BLaER1 (cell line): ENCODE data around the gene HOXA3.

Source experiments
- H3K27ac ChIP-seq: shearing (Covaris generic); formaldehyde crosslinking; 2 replicates; pipeline ENCODE4 v1.8.1; 2022
- H3K27me3 ChIP-seq: shearing (Covaris generic); formaldehyde crosslinking; 2 replicates; pipeline ENCODE4 v1.8.1; 2022
- H3K36me3 ChIP-seq: shearing (Covaris generic); formaldehyde crosslinking; 2 replicates; pipeline ENCODE4 v1.8.1; 2022
- H3K4me1 ChIP-seq: shearing (Covaris generic); formaldehyde crosslinking; 2 replicates; pipeline ENCODE4 v1.8.1; 2022
- H3K4me2 ChIP-seq: shearing (Covaris generic); formaldehyde crosslinking; 2 replicates; pipeline ENCODE4 v1.8.1; 2022
- H3K4me3 ChIP-seq: shearing (Covaris generic); formaldehyde crosslinking; 2 replicates; pipeline ENCODE4 v1.8.1; 2022
- H3K9ac ChIP-seq: shearing (Covaris generic); formaldehyde crosslinking; 2 replicates; pipeline ENCODE4 v1.8.1; 2022
- H3K9me3 ChIP-seq: shearing (Covaris generic); formaldehyde crosslinking; 2 replicates; pipeline ENCODE4 v1.8.1; 2022
- H4K20me1 ChIP-seq: shearing (Covaris generic); formaldehyde crosslinking; 2 replicates; pipeline ENCODE4 v1.8.1; 2022
- Cebpa-rat ChIP-seq: shearing (Covaris generic); IDR thresholded peaks from 2 replicates; pipeline ENCODE4 v1.8.1; 2022

The HOXA3 gene

GRCh38 chr7:27151931-27152815 is at the start of gene HOXA3:
TSS of gene HOXA3 (minus strand) at chr7:27152583. CDS start at chr7:27110640, 41,943 bp downstream.
- Histone ChIP-seq H3K9me3 (peaks cover 44% of the 10 kb centered on the region), H3K27ac (no peak within 1 kb of the TSS), H3K27me3 (peaks cover 100% of the 10 kb centered on the region), H3K4me3 (peak within 1 kb of the TSS; percentile 57), H3K36me3 (no peaks in the 10 kb centered on the region), H3K4me1 (peaks cover 22% of the 10 kb centered on the region), H3K4me2 (peak within 1 kb of the TSS; percentile 77), H4K20me1 (peaks cover 62% of the 10 kb centered on the region), H3K9ac (no peak within 1 kb of the TSS)
- no peak for TF ChIP-seq Cebpa-rat

GRCh38 chr7:27201580-27202017 is 49.2 kb upstream of the HOXA3 start:
- Histone ChIP-seq H3K9me3 (peaks cover 6% of the 10 kb centered on the region; the same call in 1 of the 2 replicates), H3K4me3 (no peak overlapping the region), H4K20me1 (peaks cover 97% of the 10 kb centered on the region), H3K27me3 (peaks cover 100% of the 10 kb centered on the region), H3K4me2 (peak overlapping the region; percentile 93; the same call in 1 of the 2 replicates), H3K36me3 (no peaks in the 10 kb centered on the region), H3K27ac (no peak overlapping the region), H3K9ac (no peak overlapping the region), H3K4me1 (peaks cover 28% of the 10 kb centered on the region)
- no peak for TF ChIP-seq Cebpa-rat

- no peak overlapping the region for H3K27ac ChIP-seq
- H3K9ac ChIP-seq: no peak overlapping the region
- peak overlapping the region; percentile 93 for H3K4me2 ChIP-seq
- no peaks in the 10 kb centered on the region for H3K36me3 ChIP-seq
- H3K27me3 ChIP-seq: peaks cover 100% of the 10 kb centered on the region
- peaks cover 28% of the 10 kb centered on the region for H3K4me1 ChIP-seq
- peak overlapping the region; percentile 67; the same call in 1 of the 2 replicates for H3K4me3 ChIP-seq
- TF ChIP-seq Cebpa-rat: no peak
- H3K9me3 ChIP-seq: peaks cover 6% of the 10 kb centered on the region; the same call in 1 of the 2 replicates
- peaks cover 97% of the 10 kb centered on the region for H4K20me1 ChIP-seq
Measured at GRCh38 chr7:27200761-27201579, 48.6 kb upstream of the HOXA3 start.

GRCh38 chr7:27199849-27200760 is 47.7 kb upstream of the HOXA3 start, which contains the start of gene HOXA13:
TSS of gene HOXA13 (minus strand) at chr7:27200091. CDS start at chr7:27200077, 14 bp downstream.
- H3K27me3 ChIP-seq: peaks cover 100% of the 10 kb centered on the region
- H3K36me3 ChIP-seq: no peaks in the 10 kb centered on the region
- peaks cover 28% of the 10 kb centered on the region for H3K4me1 ChIP-seq
- H3K4me2 ChIP-seq: peak within 1 kb of the TSS; percentile 93
- H3K9ac ChIP-seq: no peak within 1 kb of the TSS
- H3K4me3 ChIP-seq: peak within 1 kb of the TSS; percentile 67
- H3K27ac ChIP-seq: no peak within 1 kb of the TSS
- peaks cover 97% of the 10 kb centered on the region for H4K20me1 ChIP-seq
- peaks cover under 1% of the 10 kb centered on the region; the same call in 1 of the 2 replicates for H3K9me3 ChIP-seq
- TF ChIP-seq Cebpa-rat: no peak

- Histone ChIP-seq H3K4me2 (peak overlapping the region; percentile 93), H3K4me1 (peaks cover 28% of the 10 kb centered on the region), H3K9me3 (no peaks in the 10 kb centered on the region), H3K36me3 (no peaks in the 10 kb centered on the region), H4K20me1 (peaks cover 97% of the 10 kb centered on the region), H3K27ac (no peak overlapping the region), H3K4me3 (peak overlapping the region; percentile 67), H3K27me3 (peaks cover 100% of the 10 kb centered on the region), H3K9ac (no peak overlapping the region)
- no peak for TF ChIP-seq Cebpa-rat
Measured at GRCh38 chr7:27198871-27199801, 46.8 kb upstream of the HOXA3 start.

- no peaks in the 10 kb centered on the region for H3K36me3 ChIP-seq
- H3K27me3 ChIP-seq: peaks cover 100% of the 10 kb centered on the region
- H4K20me1 ChIP-seq: peaks cover 97% of the 10 kb centered on the region
- no peak overlapping the region for H3K27ac ChIP-seq
- no peak overlapping the region for H3K9ac ChIP-seq
- TF ChIP-seq Cebpa-rat: no peak
- H3K9me3 ChIP-seq: no peaks in the 10 kb centered on the region
- H3K4me1 ChIP-seq: peaks cover 28% of the 10 kb centered on the region
- H3K4me2 ChIP-seq: no peak overlapping the region
- no peak overlapping the region for H3K4me3 ChIP-seq
Measured at GRCh38 chr7:27198138-27198841, 45.9 kb upstream of the HOXA3 start.

- H3K27me3 ChIP-seq: peaks cover 100% of the 10 kb centered on the region
- H3K9ac ChIP-seq: no peak overlapping the region
- H4K20me1 ChIP-seq: peaks cover 97% of the 10 kb centered on the region
- H3K4me1 ChIP-seq: peaks cover 28% of the 10 kb centered on the region
- no peak overlapping the region for H3K4me2 ChIP-seq
- no peaks in the 10 kb centered on the region for H3K36me3 ChIP-seq
- TF ChIP-seq Cebpa-rat: no peak
- no peak overlapping the region for H3K4me3 ChIP-seq
- H3K27ac ChIP-seq: no peak overlapping the region
- no peaks in the 10 kb centered on the region for H3K9me3 ChIP-seq
Measured at GRCh38 chr7:27197137-27198042, 45.0 kb upstream of the HOXA3 start.
